ENCODE results near the gene LSM2.
"Not testable (repeated sequence)": the region's sequence is repeated elsewhere in the genome, so short reads cannot be mapped to it uniquely, and the experiment has no call there.

Gene LSM2

DNA sequence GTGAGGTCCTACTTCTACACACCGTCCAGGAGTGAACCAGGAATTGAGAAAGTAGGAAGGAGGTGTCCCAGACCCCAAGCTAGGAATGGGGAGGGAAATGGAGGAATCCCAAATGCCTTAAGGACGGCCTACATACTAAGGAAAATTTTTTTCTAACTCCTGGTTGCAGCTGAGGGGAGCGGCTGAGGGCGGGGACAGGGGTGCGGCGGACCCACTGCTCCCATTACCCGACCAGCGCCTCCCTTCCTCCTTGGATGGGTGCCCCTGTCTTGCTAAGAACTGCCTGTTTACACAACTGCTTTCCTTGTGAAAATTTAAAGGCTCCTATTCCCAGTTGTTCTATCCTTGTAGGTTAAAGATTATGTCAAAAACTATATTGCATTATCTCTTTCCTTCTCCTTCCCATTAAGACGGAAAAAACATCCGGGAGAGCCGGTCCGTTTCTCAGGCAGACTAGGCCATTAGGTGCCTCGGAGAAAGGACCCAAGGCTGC, 20.1 kb upstream of the LSM2 start:
- no peak for DNase-seq (ENCODE audit: low read depth, low spot score)
- in situ Hi-C loops (cut with HindIII; ENCODE audit: low sequenced_read_pairs) = no loop called here
- TF ChIP-seq, protein P1, sequence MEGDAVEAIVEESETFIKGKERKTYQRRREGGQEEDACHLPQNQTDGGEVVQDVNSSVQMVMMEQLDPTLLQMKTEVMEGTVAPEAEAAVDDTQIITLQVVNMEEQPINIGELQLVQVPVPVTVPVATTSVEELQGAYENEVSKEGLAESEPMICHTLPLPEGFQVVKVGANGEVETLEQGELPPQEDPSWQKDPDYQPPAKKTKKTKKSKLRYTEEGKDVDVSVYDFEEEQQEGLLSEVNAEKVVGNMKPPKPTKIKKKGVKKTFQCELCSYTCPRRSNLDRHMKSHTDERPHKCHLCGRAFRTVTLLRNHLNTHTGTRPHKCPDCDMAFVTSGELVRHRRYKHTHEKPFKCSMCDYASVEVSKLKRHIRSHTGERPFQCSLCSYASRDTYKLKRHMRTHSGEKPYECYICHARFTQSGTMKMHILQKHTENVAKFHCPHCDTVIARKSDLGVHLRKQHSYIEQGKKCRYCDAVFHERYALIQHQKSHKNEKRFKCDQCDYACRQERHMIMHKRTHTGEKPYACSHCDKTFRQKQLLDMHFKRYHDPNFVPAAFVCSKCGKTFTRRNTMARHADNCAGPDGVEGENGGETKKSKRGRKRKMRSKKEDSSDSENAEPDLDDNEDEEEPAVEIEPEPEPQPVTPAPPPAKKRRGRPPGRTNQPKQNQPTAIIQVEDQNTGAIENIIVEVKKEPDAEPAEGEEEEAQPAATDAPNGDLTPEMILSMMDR (IDR thresholded peaks at IDR 0.05; ENCODE audit: low read depth, low read length) = no peak
- H3K4me3 ChIP-seq (ENCODE audit: low read depth, low read length) = peak overlapping the region; percentile 43

DNA sequence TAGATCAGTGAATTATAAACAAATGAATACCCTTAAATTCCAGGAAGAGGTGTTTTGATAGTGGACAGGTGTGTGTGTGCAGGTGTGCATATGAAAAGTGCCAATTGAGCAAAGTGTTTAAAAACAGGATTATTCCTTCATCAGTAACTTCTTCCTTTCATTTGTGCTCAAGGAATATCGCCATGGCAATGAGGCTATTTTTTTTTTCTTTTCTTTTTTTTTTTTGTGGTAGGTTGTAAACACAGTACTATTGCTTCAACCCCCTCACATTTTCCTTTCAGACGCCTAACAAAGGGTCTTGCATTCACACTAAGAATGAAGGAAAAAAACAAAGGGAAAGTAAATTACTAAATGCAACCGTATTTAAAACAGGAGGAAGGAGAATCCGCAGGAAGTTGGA, 18.8 kb upstream of the LSM2 start:
- in situ Hi-C loops (cut with HindIII; ENCODE audit: low sequenced_read_pairs) = no loop called here
- DNase-seq (ENCODE audit: low read depth, low spot score) = no peak
- TF ChIP-seq, protein P1 (IDR thresholded peaks at IDR 0.05; ENCODE audit: low read depth, low read length) = no peak
- no peak overlapping the region for H3K4me3 ChIP-seq (ENCODE audit: low read depth, low read length)

DNA sequence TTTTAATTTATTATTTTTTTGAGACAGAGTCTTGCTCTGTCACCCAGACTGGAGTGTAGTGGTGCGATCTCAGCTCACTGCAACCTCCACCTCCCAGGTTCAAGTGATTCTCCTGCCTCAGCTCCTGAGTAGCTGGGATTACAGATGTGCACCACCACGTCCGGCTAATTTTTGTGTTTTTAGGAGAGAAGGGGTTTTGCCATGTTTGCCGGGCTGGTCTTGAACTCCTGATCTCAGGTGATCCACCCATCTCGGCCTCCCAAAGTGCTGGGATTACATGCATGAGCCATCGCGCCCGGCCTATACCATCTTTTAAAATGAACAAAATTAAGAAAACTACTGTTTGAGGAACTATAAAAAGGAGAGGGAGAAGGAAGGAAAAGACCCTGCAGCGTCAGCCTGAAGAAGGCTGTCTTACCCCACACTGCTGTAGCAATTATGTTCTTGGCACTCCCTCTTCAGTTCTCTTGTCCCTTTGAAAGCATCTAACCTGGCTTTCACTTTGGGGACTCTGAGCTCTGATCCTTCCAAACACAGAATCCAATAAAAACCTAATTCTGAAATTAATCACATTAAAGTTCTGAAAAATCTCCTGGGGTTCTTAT, 16.9 kb upstream of the LSM2 start:
- in situ Hi-C loops (cut with HindIII; ENCODE audit: low sequenced_read_pairs); H3K4me3 ChIP-seq (ENCODE audit: low read depth, low read length); DNase-seq (ENCODE audit: low read depth, low spot score): not testable (repeated sequence)

GRCh38 chr6:31822036-31822821, 15.5 kb upstream of the LSM2 start:
- peak overlapping the region; percentile 58 for H3K4me3 ChIP-seq (ENCODE audit: low read depth, low read length)
- TF ChIP-seq, protein P1 (IDR thresholded peaks at IDR 0.05; ENCODE audit: low read depth, low read length) = no peak
- in situ Hi-C loops (cut with HindIII; ENCODE audit: low sequenced_read_pairs) = no loop called here
- DNase-seq (ENCODE audit: low read depth, low spot score) = peak; percentile 77

- peak overlapping the region; percentile 58 for H3K4me3 ChIP-seq (ENCODE audit: low read depth, low read length)
- in situ Hi-C loops (cut with HindIII; ENCODE audit: low sequenced_read_pairs) = no loop called here
- DNase-seq (ENCODE audit: low read depth, low spot score) = no peak
- TF ChIP-seq, protein P1 (IDR thresholded peaks at IDR 0.05; ENCODE audit: low read depth, low read length) = no peak
These were observed 14.7 kb upstream of the LSM2 start for GRCh38 chr6:31821301-31822035.

DNA sequence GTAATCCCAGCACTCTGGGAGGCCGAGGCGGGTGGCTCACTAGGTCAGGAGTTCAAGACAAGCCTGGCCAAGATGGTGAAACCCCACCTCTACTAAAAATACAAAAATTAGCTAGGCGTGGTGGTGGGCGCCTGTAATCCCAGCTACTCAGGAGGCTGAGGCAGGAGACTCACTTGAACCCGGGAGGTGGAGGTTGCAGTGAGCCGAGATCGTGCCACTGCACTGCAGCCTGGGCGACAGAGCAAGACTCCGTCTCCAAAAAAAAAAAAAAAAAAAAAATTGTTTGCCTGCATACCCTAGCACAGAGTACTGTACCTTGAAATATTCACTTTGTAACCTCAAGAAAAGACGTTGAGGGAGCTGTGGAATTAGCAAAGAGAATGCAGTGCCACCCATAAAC, 13.6 kb upstream of the LSM2 start:
- DNase-seq (ENCODE audit: low read depth, low spot score); in situ Hi-C loops (cut with HindIII; ENCODE audit: low sequenced_read_pairs); H3K4me3 ChIP-seq (ENCODE audit: low read depth, low read length): not testable (repeated sequence)

GRCh38 chr6:31819871-31820299, 13.1 kb upstream of the LSM2 start:
- H3K4me3 ChIP-seq (ENCODE audit: low read depth, low read length) = no peak overlapping the region
- DNase-seq (ENCODE audit: low read depth, low spot score) = no peak
- TF ChIP-seq, protein P1 (IDR thresholded peaks at IDR 0.05; ENCODE audit: low read depth, low read length) = no peak

DNA sequence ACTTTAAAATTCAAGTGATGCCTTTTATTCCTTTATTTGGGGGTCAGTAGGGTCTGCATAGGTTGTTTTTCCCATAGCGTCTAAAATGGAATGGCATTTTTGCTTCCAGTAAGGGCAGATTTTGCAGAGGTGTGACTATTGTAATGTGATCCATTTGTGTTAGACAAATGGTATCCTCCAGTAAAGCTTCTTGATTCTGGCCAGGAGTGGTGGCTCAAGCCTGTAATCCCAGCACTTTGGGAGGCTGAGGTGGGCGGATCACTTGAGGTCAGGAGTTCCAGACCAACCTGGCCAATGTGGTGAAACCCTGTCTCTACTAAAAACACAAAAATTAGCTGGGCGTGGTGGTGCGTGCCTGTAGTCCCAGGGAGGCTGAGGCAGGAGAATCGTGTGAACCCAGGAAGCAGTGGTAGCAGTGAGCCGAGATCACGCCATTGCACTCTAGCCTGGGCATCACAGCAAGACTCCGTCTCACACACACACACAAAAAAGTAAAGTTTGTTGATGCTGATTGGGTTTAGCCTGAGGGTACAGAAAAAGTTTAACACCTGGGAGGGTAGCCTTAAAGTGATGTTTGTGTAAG, 11.3 kb upstream of the LSM2 start:
- DNase-seq (ENCODE audit: low read depth, low spot score); in situ Hi-C loops (cut with HindIII; ENCODE audit: low sequenced_read_pairs): not testable (repeated sequence)
- H3K4me3 ChIP-seq (ENCODE audit: low read depth, low read length) = peak overlapping the region; percentile 41

More at GRCh38 chr6:31819871-31820299, 13.1 kb upstream of the LSM2 start:
- in situ Hi-C loops (cut with HindIII; ENCODE audit: low sequenced_read_pairs) = no loop called here

GRCh38 chr6:31817133-31817928, 10.6 kb upstream of the LSM2 start:
- in situ Hi-C loops (cut with HindIII; ENCODE audit: low sequenced_read_pairs); DNase-seq (ENCODE audit: low read depth, low spot score): not testable (repeated sequence)
- peak overlapping the region; percentile 41 for H3K4me3 ChIP-seq (ENCODE audit: low read depth, low read length)
